HepG2 (cell line): ENCODE measurements around the gene PCGF3. TPM values are rescaled to one million over a fixed set of nuclear protein-coding genes. Genes with fewer than 3 reads are reported as not detected.

Experiments used
- GABPB1 ChIP-seq: IDR thresholded peaks from 2 replicates; pipeline ENCODE4 v1.6.1; 2016; ENCODE audit warnings: mild to moderate bottlenecking, missing genetic modification reagents, moderate library complexity, missing compliant biosample characterization
- KAT8 ChIP-seq: IDR thresholded peaks from 2 replicates; pipeline ENCODE4 v1.6.1; 2016; ENCODE audit warnings: missing genetic modification reagents, missing compliant biosample characterization
- NKX3-1 ChIP-seq: sonication (generic); formaldehyde crosslinking; IDR thresholded peaks from 2 replicates; pipeline ENCODE4 v1.5.0; 2020; ENCODE audit warnings: missing genetic modification reagents
- REL ChIP-seq: sonication (generic); formaldehyde crosslinking; conservative IDR thresholded peaks from 2 replicates; pipeline ENCODE4 v1.8.0; 2022; ENCODE audit warnings: mild to moderate bottlenecking, missing genetic modification reagents, moderate library complexity
- SAFB2 ChIP-seq: sonication (generic); formaldehyde crosslinking; IDR thresholded peaks from 2 replicates; pipeline ENCODE4 v1.5.1; 2020; ENCODE audit warnings: missing genetic modification reagents, low read depth, mild to moderate bottlenecking, borderline replicate concordance
- SP1 ChIP-seq, 2 experiments: fragments of 450-650 bp in 1 of 2; sonication (generic) in 1 of 2; formaldehyde crosslinking in 1 of 2; IDR thresholded peaks; 2 replicates each; pipeline versions ENCODE4 v1.4.0 to v1.6.1; 2016 to 2020; ENCODE audit warnings: missing genetic modification reagents in 1 of 2
- ZBTB42 ChIP-seq: sonication (generic); formaldehyde crosslinking; IDR thresholded peaks from 2 replicates; pipeline ENCODE4 v1.5.0; 2020; ENCODE audit warnings: mild to moderate bottlenecking, missing genetic modification reagents
- ZEB1 ChIP-seq: IDR thresholded peaks from 2 replicates; pipeline ENCODE4 v1.6.1; 2012; ENCODE audit warnings: mild to moderate bottlenecking, low read depth, inconsistent platforms; ENCODE audit not compliant: insufficient replicate concordance
- ZNF530 ChIP-seq: sonication (generic); formaldehyde crosslinking; IDR thresholded peaks from 2 replicates; pipeline ENCODE4 v1.5.0; 2020; ENCODE audit warnings: low read depth, mild to moderate bottlenecking, missing genetic modification reagents
- ZNF562 ChIP-seq: sonication (generic); formaldehyde crosslinking; IDR thresholded peaks from 2 replicates; pipeline ENCODE4 v1.8.0; 2022; ENCODE audit warnings: missing genetic modification reagents, borderline replicate concordance
- ZNF605 ChIP-seq: sonication (generic); formaldehyde crosslinking; IDR thresholded peaks from 2 replicates; pipeline ENCODE4 v1.8.0; 2022; ENCODE audit warnings: mild to moderate bottlenecking, missing genetic modification reagents
- ZNF644 ChIP-seq: IDR thresholded peaks from 2 replicates; pipeline ENCODE4 v1.6.1; 2016; ENCODE audit warnings: low read depth
- ZNF75D ChIP-seq: sonication (generic); formaldehyde crosslinking; IDR thresholded peaks from 2 replicates; pipeline ENCODE4 v1.8.1; 2023; ENCODE audit warnings: missing genetic modification reagents, mild to moderate bottlenecking, borderline replicate concordance
- ZNF776 ChIP-seq: sonication (generic); formaldehyde crosslinking; IDR thresholded peaks from 2 replicates; pipeline ENCODE4 v1.4.0; 2020; ENCODE audit warnings: mild to moderate bottlenecking, missing genetic modification reagents
- ZSCAN12 ChIP-seq: sonication (generic); formaldehyde crosslinking; IDR thresholded peaks from 2 replicates; pipeline ENCODE4 v1.9.0; 2021; ENCODE audit warnings: mild to moderate bottlenecking, missing genetic modification reagents
- polyA plus RNA-seq, 8 experiments: library from polyadenylated mRNA; depleted of rRNA in 3 of 8; stranded (reverse) in 7 of 8; unstranded in 1 of 8; fragments of >200 nt; fragmentation: Illumina TruSeq in 4 of 8; extraction: Trizol in 4 of 8; gene quantifications; 2 replicates each; pipeline versions ENCODE4 v1.2.1 to v1.2.3, GENCODE V29; 2011 to 2016; ENCODE audit warnings: low read depth in 4 of 8, missing spikeins in 1 of 8, mixed read lengths in 1 of 8; ENCODE audit not compliant: insufficient read depth in 1 of 8
- total RNA-seq, 5 experiments: library from RNA; depleted of rRNA; stranded (reverse); fragments of >200 nt; fragmentation: Illumina TruSeq; extraction: Trizol; gene quantifications; 2 replicates each; pipeline ENCODE4 v1.2.3, GENCODE V29; 2016; ENCODE audit warnings: low read depth in 1 of 5
- TF ChIP-seq, protein P1 (sequence below): sonication (generic); formaldehyde crosslinking; IDR thresholded peaks from 2 replicates; pipeline ENCODE4 v1.5.0; 2020; ENCODE audit warnings: mild to moderate bottlenecking, missing genetic modification reagents, borderline replicate concordance
- TF ChIP-seq, protein P2 (sequence below): sonication (generic); formaldehyde crosslinking; IDR thresholded peaks from 2 replicates; pipeline ENCODE4 v1.5.1; 2020; ENCODE audit warnings: mild to moderate bottlenecking, missing genetic modification reagents, moderate library complexity
- TF ChIP-seq, protein P3 (sequence below): sonication (generic); formaldehyde crosslinking; IDR thresholded peaks from 2 replicates; pipeline ENCODE4 v1.8.0; 2022; ENCODE audit warnings: missing genetic modification reagents, mild to moderate bottlenecking, moderate library complexity, borderline replicate concordance

The PCGF3 gene
- total and polyA plus RNA-seq, 2 of the 13 experiments (the other 11 are each of a cell fraction or from before 2014, with no cell fraction given): 28.6 to 66.2 TPM

DNA sequence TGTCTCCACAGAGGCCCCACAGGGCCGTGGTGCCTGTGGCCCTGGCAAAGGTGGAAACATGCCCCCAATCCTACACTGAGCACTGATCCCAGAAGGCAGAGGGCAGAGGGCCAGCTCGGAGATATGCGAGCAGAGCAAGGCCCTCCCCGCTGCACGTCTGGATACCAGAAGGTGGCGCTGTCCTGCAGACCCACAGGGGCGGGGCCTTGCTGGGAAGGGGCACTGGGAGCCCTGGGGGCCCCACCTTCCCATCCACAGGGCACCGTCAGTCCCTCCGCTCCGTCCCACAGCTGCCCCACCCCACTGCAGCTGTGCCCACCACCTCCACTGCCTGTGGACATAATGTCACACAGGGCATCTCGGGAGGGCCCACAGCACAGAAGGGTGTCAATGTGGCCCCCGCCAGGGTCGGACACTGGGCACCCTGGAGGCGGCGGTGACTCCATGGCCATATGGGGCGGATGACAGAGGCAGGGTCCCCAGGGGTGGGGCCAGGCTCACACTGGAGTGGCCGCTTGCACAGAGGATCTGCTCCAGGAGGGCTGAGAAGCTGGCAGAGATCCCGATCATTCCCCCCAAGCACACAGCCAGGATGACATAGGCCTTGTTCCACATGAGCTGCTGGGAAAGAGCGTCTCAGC, 21.5 kb upstream of the PCGF3 start (continued):
- no peak for TF ChIP-seq SP1 (IDR thresholded peaks at IDR 0.05)
- TF ChIP-seq SP1 (CRISPR knock-in tag; IDR thresholded peaks at IDR 0.05): peak; percentile 97
- TF ChIP-seq GABPB1 (CRISPR knock-in tag): peak; percentile 56; the same call in 1 of the 2 replicates
- TF ChIP-seq, protein P1, sequence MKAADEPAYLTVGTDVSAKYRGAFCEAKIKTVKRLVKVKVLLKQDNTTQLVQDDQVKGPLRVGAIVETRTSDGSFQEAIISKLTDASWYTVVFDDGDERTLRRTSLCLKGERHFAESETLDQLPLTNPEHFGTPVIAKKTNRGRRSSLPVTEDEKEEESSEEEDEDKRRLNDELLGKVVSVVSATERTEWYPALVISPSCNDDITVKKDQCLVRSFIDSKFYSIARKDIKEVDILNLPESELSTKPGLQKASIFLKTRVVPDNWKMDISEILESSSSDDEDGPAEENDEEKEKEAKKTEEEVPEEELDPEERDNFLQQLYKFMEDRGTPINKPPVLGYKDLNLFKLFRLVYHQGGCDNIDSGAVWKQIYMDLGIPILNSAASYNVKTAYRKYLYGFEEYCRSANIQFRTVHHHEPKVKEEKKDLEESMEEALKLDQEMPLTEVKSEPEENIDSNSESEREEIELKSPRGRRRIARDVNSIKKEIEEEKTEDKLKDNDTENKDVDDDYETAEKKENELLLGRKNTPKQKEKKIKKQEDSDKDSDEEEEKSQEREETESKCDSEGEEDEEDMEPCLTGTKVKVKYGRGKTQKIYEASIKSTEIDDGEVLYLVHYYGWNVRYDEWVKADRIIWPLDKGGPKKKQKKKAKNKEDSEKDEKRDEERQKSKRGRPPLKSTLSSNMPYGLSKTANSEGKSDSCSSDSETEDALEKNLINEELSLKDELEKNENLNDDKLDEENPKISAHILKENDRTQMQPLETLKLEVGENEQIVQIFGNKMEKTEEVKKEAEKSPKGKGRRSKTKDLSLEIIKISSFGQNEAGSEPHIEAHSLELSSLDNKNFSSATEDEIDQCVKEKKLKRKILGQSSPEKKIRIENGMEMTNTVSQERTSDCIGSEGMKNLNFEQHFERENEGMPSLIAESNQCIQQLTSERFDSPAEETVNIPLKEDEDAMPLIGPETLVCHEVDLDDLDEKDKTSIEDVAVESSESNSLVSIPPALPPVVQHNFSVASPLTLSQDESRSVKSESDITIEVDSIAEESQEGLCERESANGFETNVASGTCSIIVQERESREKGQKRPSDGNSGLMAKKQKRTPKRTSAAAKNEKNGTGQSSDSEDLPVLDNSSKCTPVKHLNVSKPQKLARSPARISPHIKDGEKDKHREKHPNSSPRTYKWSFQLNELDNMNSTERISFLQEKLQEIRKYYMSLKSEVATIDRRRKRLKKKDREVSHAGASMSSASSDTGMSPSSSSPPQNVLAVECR (CRISPR knock-in tag): peak; percentile 19; the same call in 1 of the 2 replicates
- TF ChIP-seq ZNF644 (CRISPR knock-in tag): no peak
- no peak for TF ChIP-seq ZNF562 (CRISPR knock-in tag)
- TF ChIP-seq, protein P2, sequence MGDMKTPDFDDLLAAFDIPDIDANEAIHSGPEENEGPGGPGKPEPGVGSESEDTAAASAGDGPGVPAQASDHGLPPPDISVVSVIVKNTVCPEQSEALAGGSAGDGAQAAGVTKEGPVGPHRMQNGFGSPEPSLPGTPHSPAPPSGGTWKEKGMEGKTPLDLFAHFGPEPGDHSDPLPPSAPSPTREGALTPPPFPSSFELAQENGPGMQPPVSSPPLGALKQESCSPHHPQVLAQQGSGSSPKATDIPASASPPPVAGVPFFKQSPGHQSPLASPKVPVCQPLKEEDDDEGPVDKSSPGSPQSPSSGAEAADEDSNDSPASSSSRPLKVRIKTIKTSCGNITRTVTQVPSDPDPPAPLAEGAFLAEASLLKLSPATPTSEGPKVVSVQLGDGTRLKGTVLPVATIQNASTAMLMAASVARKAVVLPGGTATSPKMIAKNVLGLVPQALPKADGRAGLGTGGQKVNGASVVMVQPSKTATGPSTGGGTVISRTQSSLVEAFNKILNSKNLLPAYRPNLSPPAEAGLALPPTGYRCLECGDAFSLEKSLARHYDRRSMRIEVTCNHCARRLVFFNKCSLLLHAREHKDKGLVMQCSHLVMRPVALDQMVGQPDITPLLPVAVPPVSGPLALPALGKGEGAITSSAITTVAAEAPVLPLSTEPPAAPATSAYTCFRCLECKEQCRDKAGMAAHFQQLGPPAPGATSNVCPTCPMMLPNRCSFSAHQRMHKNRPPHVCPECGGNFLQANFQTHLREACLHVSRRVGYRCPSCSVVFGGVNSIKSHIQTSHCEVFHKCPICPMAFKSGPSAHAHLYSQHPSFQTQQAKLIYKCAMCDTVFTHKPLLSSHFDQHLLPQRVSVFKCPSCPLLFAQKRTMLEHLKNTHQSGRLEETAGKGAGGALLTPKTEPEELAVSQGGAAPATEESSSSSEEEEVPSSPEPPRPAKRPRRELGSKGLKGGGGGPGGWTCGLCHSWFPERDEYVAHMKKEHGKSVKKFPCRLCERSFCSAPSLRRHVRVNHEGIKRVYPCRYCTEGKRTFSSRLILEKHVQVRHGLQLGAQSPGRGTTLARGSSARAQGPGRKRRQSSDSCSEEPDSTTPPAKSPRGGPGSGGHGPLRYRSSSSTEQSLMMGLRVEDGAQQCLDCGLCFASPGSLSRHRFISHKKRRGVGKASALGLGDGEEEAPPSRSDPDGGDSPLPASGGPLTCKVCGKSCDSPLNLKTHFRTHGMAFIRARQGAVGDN: peak; percentile 71
- TF ChIP-seq ZBTB42: no peak
- no peak for TF ChIP-seq REL (CRISPR knock-in tag)
- no peak for TF ChIP-seq ZNF605 (CRISPR knock-in tag)
- no peak for TF ChIP-seq ZNF75D (CRISPR knock-in tag)
- TF ChIP-seq KAT8 (CRISPR knock-in tag): peak; percentile 35; the same call in 1 of the 2 replicates
- TF ChIP-seq ZEB1: no peak
- TF ChIP-seq ZNF776 (CRISPR knock-in tag): no peak
- no peak for TF ChIP-seq NKX3-1
- no peak for TF ChIP-seq ZSCAN12 (CRISPR knock-in tag)
- TF ChIP-seq, protein P3, sequence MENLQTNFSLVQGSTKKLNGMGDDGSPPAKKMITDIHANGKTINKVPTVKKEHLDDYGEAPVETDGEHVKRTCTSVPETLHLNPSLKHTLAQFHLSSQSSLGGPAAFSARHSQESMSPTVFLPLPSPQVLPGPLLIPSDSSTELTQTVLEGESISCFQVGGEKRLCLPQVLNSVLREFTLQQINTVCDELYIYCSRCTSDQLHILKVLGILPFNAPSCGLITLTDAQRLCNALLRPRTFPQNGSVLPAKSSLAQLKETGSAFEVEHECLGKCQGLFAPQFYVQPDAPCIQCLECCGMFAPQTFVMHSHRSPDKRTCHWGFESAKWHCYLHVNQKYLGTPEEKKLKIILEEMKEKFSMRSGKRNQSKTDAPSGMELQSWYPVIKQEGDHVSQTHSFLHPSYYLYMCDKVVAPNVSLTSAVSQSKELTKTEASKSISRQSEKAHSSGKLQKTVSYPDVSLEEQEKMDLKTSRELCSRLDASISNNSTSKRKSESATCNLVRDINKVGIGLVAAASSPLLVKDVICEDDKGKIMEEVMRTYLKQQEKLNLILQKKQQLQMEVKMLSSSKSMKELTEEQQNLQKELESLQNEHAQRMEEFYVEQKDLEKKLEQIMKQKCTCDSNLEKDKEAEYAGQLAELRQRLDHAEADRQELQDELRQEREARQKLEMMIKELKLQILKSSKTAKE (CRISPR knock-in tag): no peak
- no peak for TF ChIP-seq ZNF530 (CRISPR knock-in tag)
- no peak; the same call in 1 of the 2 replicates for TF ChIP-seq SAFB2 (CRISPR knock-in tag)
